GM19467 (cell line): ENCODE results near the gene OSBPL5.
"Not testable (repeated sequence)": the region's sequence is repeated elsewhere in the genome, so short reads cannot be mapped to it uniquely, and the experiment has no call there.

Experiments used
- ATAC-seq: cut with Tn5 transposase; IDR thresholded peaks from one replicate; pipeline ENCODE4 v1.9.1; 2021; ENCODE audit warnings: mild to moderate bottlenecking, moderate library complexity; ENCODE audit not compliant: unreplicated experiment

Gene OSBPL5

GRCh38 chr11:3123761-3124733, 41.1 kb downstream of the OSBPL5 start:
- ATAC-seq = no peak

GRCh38 chr11:3123305-3123704, 41.8 kb downstream of the OSBPL5 start:
- ATAC-seq = no peak

GRCh38 chr11:3122775-3123201, 42.3 kb downstream of the OSBPL5 start:
- no peak for ATAC-seq

GRCh38 chr11:3121931-3122774, 43.0 kb downstream of the OSBPL5 start:
- no peak for ATAC-seq

- no peak for ATAC-seq
Observed at GRCh38 chr11:3121416-3121815, 43.7 kb downstream of the OSBPL5 start.

- ATAC-seq = no peak
Observed at GRCh38 chr11:3120071-3120792, 44.9 kb downstream of the OSBPL5 start.

GRCh38 chr11:3119141-3119821, 45.8 kb downstream of the OSBPL5 start:
- ATAC-seq = no peak

GRCh38 chr11:3115321-3115720, 49.8 kb downstream of the OSBPL5 start:
- ATAC-seq = no peak

GRCh38 chr11:3113661-3114060, 51.4 kb downstream of the OSBPL5 start:
- not testable (repeated sequence) for ATAC-seq

GRCh38 chr11:3111919-3112690, 53.0 kb downstream of the OSBPL5 start:
- ATAC-seq = no peak

- ATAC-seq = no peak
Observed at GRCh38 chr11:3111466-3111865, 53.6 kb downstream of the OSBPL5 start.

GRCh38 chr11:3109921-3110706, 55.0 kb downstream of the OSBPL5 start:
- no peak for ATAC-seq

GRCh38 chr11:3109434-3109833, 55.7 kb downstream of the OSBPL5 start:
- no peak for ATAC-seq

- ATAC-seq = no peak
Observed at GRCh38 chr11:3108183-3108721, 56.9 kb downstream of the OSBPL5 start.

- ATAC-seq = no peak
Observed at GRCh38 chr11:3107608-3108182, 57.4 kb downstream of the OSBPL5 start.

GRCh38 chr11:3106736-3107524, 58.2 kb downstream of the OSBPL5 start:
- no peak for ATAC-seq
